Vagina (tissue), 2 donors: ENCODE results near the gene RADIL.

ENCODE experiments used
- POLR2AphosphoS5 ChIP-seq, 2 donors: sonication (generic); formaldehyde crosslinking; IDR thresholded peaks; one replicate each; pipeline ENCODE4 v1.9.0; 2017; ENCODE audit warnings: antibody characterized with exemption in 2 of 2, mild to moderate bottlenecking in 2 of 2, low read depth in 1 of 2; ENCODE audit not compliant: insufficient read depth in 1 of 2
- TF ChIP-seq, protein P1 (sequence below), 3 experiments: fragments of 450-650 bp in 2 of 3; fragments of 200-600 bp in 1 of 3; sonication (generic) in 1 of 3; IDR thresholded peaks; one replicate each; pipeline ENCODE4 v1.5.1; 2017 to 2019; ENCODE audit warnings: antibody characterized with exemption in 3 of 3, mild to moderate bottlenecking in 2 of 3, moderate library complexity in 2 of 3

DNA sequence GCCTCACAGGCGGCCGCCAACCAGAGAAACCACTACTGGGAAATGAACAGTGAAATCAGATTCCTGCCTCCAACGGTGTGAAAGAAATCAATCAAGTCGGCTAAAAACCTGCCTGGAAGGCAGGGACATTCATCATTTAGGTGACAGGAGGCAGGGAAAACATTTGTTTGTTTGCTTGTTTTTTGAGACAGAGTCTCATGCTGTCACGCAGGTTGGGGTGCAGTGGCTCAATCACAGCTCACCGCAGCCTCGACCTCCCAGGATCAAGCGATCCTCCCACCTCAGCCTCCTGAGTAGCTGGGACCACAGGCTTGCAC, 77.6 kb downstream of the RADIL start:
- TF ChIP-seq, protein P1, sequence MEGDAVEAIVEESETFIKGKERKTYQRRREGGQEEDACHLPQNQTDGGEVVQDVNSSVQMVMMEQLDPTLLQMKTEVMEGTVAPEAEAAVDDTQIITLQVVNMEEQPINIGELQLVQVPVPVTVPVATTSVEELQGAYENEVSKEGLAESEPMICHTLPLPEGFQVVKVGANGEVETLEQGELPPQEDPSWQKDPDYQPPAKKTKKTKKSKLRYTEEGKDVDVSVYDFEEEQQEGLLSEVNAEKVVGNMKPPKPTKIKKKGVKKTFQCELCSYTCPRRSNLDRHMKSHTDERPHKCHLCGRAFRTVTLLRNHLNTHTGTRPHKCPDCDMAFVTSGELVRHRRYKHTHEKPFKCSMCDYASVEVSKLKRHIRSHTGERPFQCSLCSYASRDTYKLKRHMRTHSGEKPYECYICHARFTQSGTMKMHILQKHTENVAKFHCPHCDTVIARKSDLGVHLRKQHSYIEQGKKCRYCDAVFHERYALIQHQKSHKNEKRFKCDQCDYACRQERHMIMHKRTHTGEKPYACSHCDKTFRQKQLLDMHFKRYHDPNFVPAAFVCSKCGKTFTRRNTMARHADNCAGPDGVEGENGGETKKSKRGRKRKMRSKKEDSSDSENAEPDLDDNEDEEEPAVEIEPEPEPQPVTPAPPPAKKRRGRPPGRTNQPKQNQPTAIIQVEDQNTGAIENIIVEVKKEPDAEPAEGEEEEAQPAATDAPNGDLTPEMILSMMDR (IDR thresholded peaks at IDR 0.05) = no peak
- no peak for TF ChIP-seq POLR2AphosphoS5 (IDR thresholded peaks at IDR 0.05; ENCODE audit: insufficient read depth in 1 of 2, low read depth in 1 of 2)
